GM21723 (cell line): ENCODE data around the gene HSPB6.

Source experiments
- ATAC-seq: cut with Tn5 transposase; IDR thresholded peaks from one replicate; pipeline ENCODE4 v1.9.1; 2021; ENCODE audit warnings: mild to moderate bottlenecking, moderate library complexity; ENCODE audit not compliant: unreplicated experiment

HSPB6 gene

DNA sequence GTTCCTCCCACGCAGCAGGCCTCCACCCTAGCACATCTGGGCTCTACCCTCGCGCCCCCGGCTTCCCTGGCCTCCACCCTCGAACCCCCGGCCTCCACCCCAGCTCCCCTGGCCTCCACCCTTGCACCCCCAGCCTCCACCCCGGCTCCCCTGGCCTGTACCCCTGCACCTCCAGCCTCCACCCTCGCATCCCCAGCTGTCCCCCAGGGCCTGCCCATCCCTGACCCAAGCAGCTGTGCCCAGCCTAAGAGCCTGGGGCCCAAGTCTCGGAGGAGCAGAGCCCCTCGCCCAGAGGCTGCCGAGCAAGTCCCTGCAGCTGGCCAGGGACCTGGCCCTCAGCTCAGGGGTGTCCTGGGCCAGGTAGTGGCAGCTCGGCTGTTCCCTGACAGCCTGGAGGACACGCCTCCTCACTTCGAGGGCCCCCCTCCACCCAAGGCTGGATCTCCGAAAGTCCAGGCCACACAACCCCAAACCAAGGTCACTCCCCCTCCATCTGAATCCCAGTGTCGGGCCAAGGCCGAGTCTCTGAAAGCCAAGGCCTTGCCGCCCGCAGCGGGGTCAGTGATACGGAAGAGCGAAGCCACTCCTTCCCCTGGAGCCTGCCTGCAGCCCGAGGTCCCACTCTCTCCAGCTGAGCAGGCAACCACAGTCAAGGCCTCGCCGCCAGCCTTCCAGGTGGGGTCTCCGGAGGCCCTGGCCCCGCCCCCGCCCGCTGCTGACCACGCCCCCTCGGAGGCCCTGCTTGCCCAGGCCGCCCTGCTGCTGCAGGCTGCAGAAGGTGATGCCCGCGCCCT lies 10.7 kb upstream of the HSPB6 start:
- no peak for ATAC-seq

- ATAC-seq, result no peak
These were observed 9.8 kb upstream of the HSPB6 start for GRCh38 chr19:35766571-35767104.

GRCh38 chr19:35764432-35765315 lies 7.8 kb upstream of the HSPB6 start:
- ATAC-seq, result no peak

DNA sequence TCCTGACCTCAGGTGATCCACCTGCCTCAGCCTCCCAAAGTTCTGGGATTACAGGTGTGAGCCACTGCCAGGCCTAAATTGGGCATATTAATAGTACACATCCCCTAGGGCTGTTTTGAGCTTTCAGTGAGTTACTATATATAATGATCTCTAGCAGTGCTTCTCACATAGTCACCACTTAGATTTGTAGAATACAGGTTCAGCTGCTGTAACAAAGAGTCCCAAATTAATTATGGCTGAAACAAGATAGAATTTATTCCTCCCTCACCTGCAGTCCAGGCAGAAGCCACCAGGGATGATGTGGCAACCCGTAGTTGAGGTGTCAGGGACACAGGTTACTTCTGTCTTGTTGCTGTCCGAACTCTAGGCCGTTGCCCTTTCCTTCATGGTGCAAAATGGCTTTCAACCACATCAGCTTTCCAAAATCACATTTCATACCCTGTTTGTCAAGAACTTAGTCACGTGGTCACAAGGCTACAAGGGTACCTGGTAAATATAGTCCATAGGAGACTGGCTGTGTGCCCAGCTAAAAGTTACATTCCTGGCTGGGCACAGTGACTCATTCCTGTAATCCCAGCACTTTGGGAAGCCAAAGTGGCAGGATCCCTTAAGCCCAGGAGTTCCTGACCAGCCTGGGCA lies 4.0 kb upstream of the HSPB6 start:
- no peak for ATAC-seq

GRCh38 chr19:35759697-35760096 lies 2.9 kb upstream of the HSPB6 start:
- ATAC-seq, result no peak

GRCh38 chr19:35757749-35758608 lies 1.1 kb upstream of the HSPB6 start, which contains the start of gene PROSER3:
TSS of gene PROSER3 (plus strand) at chr19:35758176. CDS start at chr19:35758216, 40 bp downstream.
- ATAC-seq, result peak; percentile 91

GRCh38 chr19:35757231-35757748 lies 461 bp upstream of the HSPB6 start:
- ATAC-seq, result no peak

- ATAC-seq, result no peak
These were observed 1.1 kb downstream of the HSPB6 start for GRCh38 chr19:35755550-35756376.

- ATAC-seq, result no peak
These were observed 1.7 kb downstream of the HSPB6 start for GRCh38 chr19:35755131-35755549.

- ATAC-seq, result no peak
These were observed 2.3 kb downstream of the HSPB6 start for GRCh38 chr19:35754370-35755130.

DNA sequence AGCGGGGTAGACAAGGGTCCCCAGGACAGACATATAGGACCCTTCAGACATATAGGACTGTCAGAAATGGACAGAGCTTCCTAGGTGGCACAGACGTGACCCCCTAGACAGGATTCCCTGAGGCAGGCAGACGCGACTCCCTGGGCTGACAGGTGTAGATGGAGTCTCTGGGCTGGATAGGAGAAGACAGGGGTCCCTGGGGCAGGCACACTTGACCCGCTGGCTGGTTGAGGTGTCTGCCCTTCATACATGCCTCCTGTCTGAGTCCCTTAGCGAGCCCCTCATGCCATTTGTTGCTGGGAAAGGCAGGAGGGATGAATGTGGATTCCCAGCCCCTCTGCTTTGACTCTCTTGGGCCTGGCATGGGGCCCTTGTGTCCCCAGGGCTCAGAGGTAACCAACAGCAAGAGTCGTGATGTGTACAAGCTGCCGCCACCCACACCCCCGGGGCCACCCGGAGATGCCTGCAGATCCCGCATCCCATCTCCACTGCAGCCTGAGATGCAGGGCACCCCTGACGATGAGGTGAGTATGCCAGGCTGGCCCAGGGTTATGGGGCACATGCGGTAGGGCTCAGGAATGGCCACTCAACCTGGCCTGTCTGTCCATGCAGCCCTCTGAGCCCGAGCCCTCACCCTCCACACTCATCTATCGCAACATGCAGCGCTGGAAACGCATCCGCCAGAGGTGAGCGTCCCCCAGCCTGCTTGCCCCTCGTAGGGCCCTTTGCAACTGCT lies 3.0 kb downstream of the HSPB6 start:
- ATAC-seq, result no peak

DNA sequence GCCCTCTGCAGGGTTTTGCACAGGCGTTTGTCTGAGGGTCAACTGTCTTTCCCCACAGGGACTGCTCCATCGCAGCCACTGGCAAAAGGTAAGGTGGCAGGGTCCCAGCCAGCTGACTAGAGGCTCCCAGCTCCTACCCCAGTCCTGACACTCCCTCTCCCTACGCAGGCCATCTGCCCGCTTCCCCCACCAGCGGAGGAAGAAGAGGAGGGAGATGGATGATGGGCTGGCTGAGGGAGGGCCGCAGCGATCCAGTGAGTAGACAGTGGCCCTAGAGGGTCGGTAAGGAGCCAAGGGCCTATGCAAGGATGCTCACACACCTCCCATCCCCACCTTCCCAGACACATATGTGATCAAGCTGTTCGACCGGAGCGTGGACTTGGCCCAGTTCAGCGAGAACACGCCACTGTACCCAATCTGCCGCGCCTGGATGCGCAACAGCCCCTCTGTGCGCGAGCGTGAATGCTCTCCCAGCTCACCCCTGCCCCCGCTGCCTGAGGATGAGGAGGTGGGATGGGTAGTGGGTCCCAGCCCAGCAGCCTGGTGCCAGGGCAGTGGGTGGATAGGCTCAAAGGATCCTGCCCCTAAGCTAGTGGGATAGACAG lies 4.0 kb downstream of the HSPB6 start:
- no peak for ATAC-seq

DNA sequence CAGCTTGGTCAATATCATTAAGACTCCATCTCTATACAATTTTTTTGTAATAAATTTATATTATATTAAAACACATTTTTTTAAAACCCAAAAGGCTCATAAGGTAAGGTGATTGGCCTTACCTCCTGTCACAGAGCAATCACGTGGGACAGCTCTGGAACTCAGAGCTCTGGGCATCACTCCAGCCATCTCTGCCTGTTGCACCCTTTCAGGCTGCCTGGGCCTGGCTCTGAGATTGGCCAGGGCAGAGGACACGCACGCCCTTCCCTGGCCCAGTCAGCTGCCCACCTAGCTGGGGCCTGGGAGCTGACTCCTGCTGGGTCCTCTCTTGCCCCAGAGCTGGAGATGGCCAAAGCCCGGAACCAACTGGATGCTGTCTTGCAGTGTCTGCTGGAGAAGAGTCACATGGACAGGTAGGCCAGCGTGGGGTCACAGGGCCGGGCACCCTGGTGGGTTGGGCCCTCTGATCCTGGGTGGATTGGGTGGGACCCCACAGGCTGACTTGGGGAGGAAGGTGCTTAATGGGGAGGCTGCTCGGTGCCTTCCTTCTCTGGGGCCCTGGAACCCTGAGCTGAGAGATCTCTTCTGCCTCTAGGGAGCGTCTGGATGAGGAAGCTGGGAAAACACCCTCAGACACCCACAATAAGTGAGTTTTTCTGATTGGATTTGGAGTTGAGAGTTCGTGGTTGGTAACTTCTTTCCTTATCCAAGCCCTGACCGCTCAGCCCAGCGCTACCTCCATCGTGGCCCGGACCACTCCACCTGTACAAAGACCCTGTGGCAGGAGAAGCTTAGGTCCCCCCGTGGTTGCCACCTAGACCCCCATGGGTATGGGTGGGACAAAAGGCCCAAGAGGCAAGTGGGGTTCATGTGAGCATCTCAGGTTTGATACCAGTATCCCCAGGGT lies 4.7 kb downstream of the HSPB6 start:
- ATAC-seq, result no peak

DNA sequence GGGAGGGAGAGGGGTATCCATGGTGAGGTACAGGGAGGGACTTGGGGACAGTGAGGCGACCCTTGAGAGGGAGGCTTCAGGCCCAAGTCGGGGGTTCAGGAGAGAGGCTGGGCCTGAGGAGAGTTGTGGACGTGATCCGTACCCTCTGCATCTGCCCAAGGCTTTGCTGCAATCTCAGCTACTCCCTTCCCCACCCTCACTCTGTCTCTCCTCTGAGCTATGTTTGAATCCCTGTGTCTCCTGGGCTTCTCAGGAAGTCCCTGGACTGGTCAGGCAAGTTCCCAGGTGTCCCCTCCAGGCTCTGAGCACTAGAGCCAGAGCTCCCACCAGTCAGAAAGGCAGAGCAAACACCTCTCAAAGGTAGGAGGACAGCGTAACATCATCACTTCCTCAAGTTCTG lies 6.7 kb downstream of the HSPB6 start:
- no peak for ATAC-seq

- ATAC-seq, result peak; percentile 61
These were observed 8.5 kb downstream of the HSPB6 start, which contains the start of gene LIN37 for GRCh38 chr19:35748106-35749020. TSS of gene LIN37 (plus strand) at chr19:35748576. CDS start at chr19:35748725, 149 bp downstream.
